Panc1 (cell line): ENCODE results near the gene CDCA7L. TPM values are rescaled to one million over a fixed set of nuclear protein-coding genes. Genes with fewer than 3 reads are reported as not detected.

Experiments
- ATAC-seq: fragments of 200-7000 bp; cut with Tn5 transposase; 2 replicates; pipeline ENCODE4 v1.9.1; 2020; ENCODE audit warnings: mild to moderate bottlenecking, moderate library complexity
- BruUV-seq: library from RNA; stranded (reverse); fragments of 400-500 nt; replicated peaks from 2 replicates; lab custom pipeline; 2021; lab: Mats Ljungman, UMichigan
- CTCF ChIA-PET: fragments of 300-600 bp; sonication (Branson Sonifier 250); formaldehyde crosslinking; loops from one replicate; lab custom pipeline; 2022; ENCODE audit warnings: antibody characterized with exemption; lab: Charles Lee
- POLR2A ChIA-PET: fragments of 300-600 bp; sonication (Branson Sonifier 250); formaldehyde crosslinking; loops from one replicate; lab custom pipeline; 2022; ENCODE audit warnings: antibody characterized with exemption; lab: Charles Lee
- DNase-seq: peaks from one replicate; pipeline ENCODE4 v3.0.0-alpha.2; 2010; ENCODE audit warnings: low read depth, low spot score
- H3K27ac ChIP-seq: 2 replicates; pipeline ENCODE4 v1.5.1; 2011; ENCODE audit warnings: mild to moderate bottlenecking, low read length, inconsistent platforms
- H3K27me3 ChIP-seq: fragments of 200-500 bp; sonication (Bioruptor generic); 2 replicates; pipeline ENCODE4 v1.6.0; 2014; ENCODE audit warnings: low read length, inconsistent platforms; ENCODE audit not compliant: control insufficient read depth, insufficient read depth
- H3K36me3 ChIP-seq: fragments of 200-500 bp; sonication (Bioruptor generic); 2 replicates; pipeline ENCODE4 v1.5.1; 2014; ENCODE audit warnings: inconsistent platforms, mild to moderate bottlenecking, low read length, moderate library complexity; ENCODE audit not compliant: control insufficient read depth, insufficient read depth
- H3K4me1 ChIP-seq: 2 replicates; pipeline ENCODE4 v1.5.1; 2011; ENCODE audit warnings: inconsistent platforms, mild to moderate bottlenecking, low read length, moderate library complexity; ENCODE audit not compliant: control insufficient read depth, insufficient read depth
- H3K4me3 ChIP-seq, 2 experiments: 2 replicates each; pipeline ENCODE4 v1.5.1; 2011 to 2012; ENCODE audit warnings: low read depth in 2 of 2, low read length in 2 of 2, mild to moderate bottlenecking in 2 of 2, inconsistent platforms in 1 of 2, moderate library complexity in 1 of 2
- H3K9me3 ChIP-seq: fragments of 200-500 bp; sonication (Bioruptor generic); 2 replicates; pipeline ENCODE4 v1.5.1; 2014; ENCODE audit warnings: low read depth, mild to moderate bottlenecking, inconsistent platforms, low read length, moderate library complexity; ENCODE audit not compliant: control insufficient read depth, insufficient read depth
- POLR2AphosphoS5 ChIP-seq: IDR thresholded peaks from 2 replicates; pipeline ENCODE4 v1.6.1; 2012; ENCODE audit warnings: mild to moderate bottlenecking, low read depth, low read length, moderate library complexity
- REST ChIP-seq, 2 experiments: IDR thresholded peaks; 2 replicates each; pipeline ENCODE4 v1.6.1; 2011 to 2012; ENCODE audit warnings: low read depth in 2 of 2, control low read depth in 1 of 2, low read length in 1 of 2, mild to moderate bottlenecking in 1 of 2, moderate library complexity in 1 of 2; ENCODE audit not compliant: insufficient read depth in 1 of 2
- SIN3A ChIP-seq: IDR thresholded peaks from 2 replicates; pipeline ENCODE4 v1.6.1; 2012; ENCODE audit warnings: low read depth, mild to moderate bottlenecking, low read length, moderate library complexity, borderline replicate concordance; ENCODE audit not compliant: insufficient read depth
- TCF7L2 ChIP-seq: IDR thresholded peaks from 2 replicates; pipeline ENCODE4 v1.6.1; 2011; ENCODE audit warnings: mild to moderate bottlenecking, low read depth, low read length, inconsistent platforms
- in situ Hi-C: cut with HindIII; loops from 2 replicates; pipeline ENCODE4 v1.10.0; 2016; ENCODE audit warnings: low sequenced_read_pairs, low pct_unique_long_range_greater_than_20kb
- intact Hi-C: fragments of 100-400 bp; cut with micrococcal nuclease; formaldehyde crosslinking; loops from one replicate; pipeline ENCODE4 v1.10.0; 2022; ENCODE audit not compliant: unreplicated experiment
- total RNA-seq: library from RNA; stranded (reverse); gene quantifications from one replicate; pipeline ENCODE4 v1.2.1, GENCODE V29; 2021; ENCODE audit not compliant: unreplicated experiment
- TF ChIP-seq, protein P1 (sequence below): fragments of 450-650 bp; IDR thresholded peaks from 2 replicates; pipeline ENCODE4 v1.5.1; 2017; ENCODE audit warnings: mild to moderate bottlenecking

CDCA7L gene
- total RNA-seq, 1 experiment from 2014 or later, result 46.1 TPM

DNA sequence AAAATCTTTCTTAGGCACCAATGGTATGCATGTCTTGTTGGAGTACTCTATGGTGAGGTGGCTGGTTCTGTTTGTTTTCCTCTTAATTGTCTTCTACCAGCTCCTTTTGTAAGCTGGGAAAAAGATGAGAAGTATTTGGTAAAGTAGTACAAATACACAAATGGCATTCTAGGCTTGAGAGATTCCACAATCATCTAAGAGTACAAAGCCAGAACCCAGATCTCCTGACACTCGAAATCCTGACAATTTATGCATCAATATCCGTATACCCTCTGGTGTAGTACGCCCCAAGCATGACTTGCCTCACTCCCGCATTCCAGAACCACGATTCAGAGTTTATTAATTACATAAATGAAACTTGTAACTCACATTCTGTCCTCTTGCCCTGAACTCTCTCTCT lies 43.5 kb downstream of the CDCA7L start:
- no peaks in the 10 kb centered on the region for H3K4me1 ChIP-seq
- in situ Hi-C loops (no loop called here), intact Hi-C loops (no loop called here)
- peaks cover 3% of the 10 kb centered on the region; the same call in 1 of the 2 replicates for H3K36me3 ChIP-seq
- no peak for ATAC-seq
- BruUV-seq, result no TSS peak
- no peaks in the 10 kb centered on the region for H3K27me3 ChIP-seq
- ChIA-PET POLR2A (no interaction called here), CTCF (no interaction called here)
- no peak overlapping the region for H3K27ac ChIP-seq
- H3K4me3 ChIP-seq, result no peak overlapping the region
- DNase-seq, result no peak
- TF ChIP-seq REST (IDR thresholded peaks at IDR 0.05; ENCODE audit: insufficient read depth in 1 of 2, low read depth in 2 of 2, low read length in 1 of 2), result no peak
- TF ChIP-seq, protein P1, sequence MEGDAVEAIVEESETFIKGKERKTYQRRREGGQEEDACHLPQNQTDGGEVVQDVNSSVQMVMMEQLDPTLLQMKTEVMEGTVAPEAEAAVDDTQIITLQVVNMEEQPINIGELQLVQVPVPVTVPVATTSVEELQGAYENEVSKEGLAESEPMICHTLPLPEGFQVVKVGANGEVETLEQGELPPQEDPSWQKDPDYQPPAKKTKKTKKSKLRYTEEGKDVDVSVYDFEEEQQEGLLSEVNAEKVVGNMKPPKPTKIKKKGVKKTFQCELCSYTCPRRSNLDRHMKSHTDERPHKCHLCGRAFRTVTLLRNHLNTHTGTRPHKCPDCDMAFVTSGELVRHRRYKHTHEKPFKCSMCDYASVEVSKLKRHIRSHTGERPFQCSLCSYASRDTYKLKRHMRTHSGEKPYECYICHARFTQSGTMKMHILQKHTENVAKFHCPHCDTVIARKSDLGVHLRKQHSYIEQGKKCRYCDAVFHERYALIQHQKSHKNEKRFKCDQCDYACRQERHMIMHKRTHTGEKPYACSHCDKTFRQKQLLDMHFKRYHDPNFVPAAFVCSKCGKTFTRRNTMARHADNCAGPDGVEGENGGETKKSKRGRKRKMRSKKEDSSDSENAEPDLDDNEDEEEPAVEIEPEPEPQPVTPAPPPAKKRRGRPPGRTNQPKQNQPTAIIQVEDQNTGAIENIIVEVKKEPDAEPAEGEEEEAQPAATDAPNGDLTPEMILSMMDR, result no peak
- TF ChIP-seq SIN3A, result no peak
- no peak for TF ChIP-seq TCF7L2
- H3K9me3 ChIP-seq, result no peaks in the 10 kb centered on the region

DNA sequence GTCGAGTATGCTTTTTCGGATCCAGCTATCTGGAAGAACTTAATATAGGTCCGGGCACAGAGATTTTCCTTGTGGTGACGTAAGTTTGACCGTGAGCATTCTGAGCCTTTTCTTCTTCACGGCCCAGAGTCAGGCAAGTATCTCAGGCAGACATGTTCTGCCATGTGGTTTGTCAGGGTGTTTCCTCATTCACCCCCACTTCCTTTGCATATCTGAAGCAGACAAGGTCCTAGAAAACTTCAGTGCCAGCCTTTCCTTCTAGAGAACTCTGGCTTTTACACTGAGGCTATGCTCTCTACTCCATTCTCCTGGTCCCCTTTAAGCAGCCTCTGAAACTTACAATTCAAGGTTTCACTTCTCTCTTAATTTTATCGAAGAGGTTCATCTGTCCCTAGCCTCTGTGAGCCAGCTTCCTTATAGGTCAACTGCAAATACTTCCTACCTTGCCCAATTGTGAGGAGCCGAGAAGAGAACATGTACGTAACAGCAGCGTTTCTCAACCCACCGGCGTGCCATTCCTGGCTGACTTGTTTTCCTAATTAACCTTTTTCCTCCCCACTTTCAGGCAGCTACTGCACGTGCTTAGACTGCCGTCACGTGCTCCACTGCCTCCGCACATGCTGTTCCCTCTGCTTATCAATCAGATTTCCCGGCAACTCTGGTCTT lies 47.3 kb downstream of the CDCA7L start:
- no peak overlapping the region for H3K4me3 ChIP-seq
- no peaks in the 10 kb centered on the region for H3K4me1 ChIP-seq
- BruUV-seq, result no TSS peak
- no peak overlapping the region for H3K27ac ChIP-seq
- in situ Hi-C loops, result no loop called here
- TF ChIP-seq, protein P1, result no peak
- TF ChIP-seq SIN3A, result no peak
- no peak for TF ChIP-seq REST (IDR thresholded peaks at IDR 0.05; ENCODE audit: insufficient read depth in 1 of 2, low read depth in 2 of 2, low read length in 1 of 2)
- no peak for TF ChIP-seq POLR2AphosphoS5
- TF ChIP-seq TCF7L2, result no peak
- H3K27me3 ChIP-seq, result no peaks in the 10 kb centered on the region
- DNase-seq (no peak), ATAC-seq (no peak)
- no peaks in the 10 kb centered on the region for H3K9me3 ChIP-seq
- no peaks in the 10 kb centered on the region for H3K36me3 ChIP-seq
- POLR2A ChIA-PET, result no interaction called here
- CTCF ChIA-PET, result no interaction called here
- intact Hi-C loops, result no loop called here
